Stimulated activated CD8-positive, alpha-beta memory T cell treated with anti-CD3 and anti-CD28 coated beads, Interleukin-15, amount 100 ng/mL, for 48 hours (primary cell): Measurements from ENCODE around the gene GALNT10.
"Not testable (repeated sequence)": the region's sequence is repeated elsewhere in the genome, so short reads cannot be mapped to it uniquely, and the experiment has no call there.

Experiments used
- DNase-seq, 2 donors: peaks; one replicate each; pipeline ENCODE4 v3.0.0-alpha.2; 2020; ENCODE audit warnings: low read depth in 2 of 2

GALNT10 gene

DNA sequence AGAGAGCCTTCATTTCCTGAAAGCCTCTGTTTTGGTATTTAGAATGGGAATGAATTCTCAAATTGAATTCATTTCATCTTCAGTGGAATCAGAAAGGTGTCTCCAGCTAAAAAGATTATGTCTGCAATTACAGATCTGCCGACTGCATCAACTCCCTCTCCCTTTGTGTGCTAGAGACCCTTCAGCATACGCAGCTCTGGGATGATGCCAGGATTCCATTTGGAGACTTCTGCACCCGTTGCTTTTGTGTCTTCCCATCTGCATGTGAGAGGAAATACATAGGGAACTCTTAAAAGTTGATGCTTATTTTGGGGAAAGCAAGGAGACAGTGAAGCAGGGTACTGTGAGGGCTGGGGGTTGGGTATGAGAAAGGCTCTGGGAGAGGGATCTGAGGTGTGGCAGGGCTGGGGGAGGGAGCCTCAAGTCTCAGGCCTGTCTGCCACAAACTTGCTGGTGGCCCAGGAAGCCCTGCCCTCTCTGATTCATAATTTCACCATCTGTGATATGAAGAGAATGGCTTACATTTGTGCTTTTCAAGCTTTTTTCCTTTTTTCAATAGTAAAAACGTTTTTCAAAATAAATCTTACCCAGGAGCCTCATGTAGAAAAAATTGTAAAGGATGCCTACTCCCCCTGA lies 165.6 kb downstream of the GALNT10 start:
- DNase-seq = no peak

DNA sequence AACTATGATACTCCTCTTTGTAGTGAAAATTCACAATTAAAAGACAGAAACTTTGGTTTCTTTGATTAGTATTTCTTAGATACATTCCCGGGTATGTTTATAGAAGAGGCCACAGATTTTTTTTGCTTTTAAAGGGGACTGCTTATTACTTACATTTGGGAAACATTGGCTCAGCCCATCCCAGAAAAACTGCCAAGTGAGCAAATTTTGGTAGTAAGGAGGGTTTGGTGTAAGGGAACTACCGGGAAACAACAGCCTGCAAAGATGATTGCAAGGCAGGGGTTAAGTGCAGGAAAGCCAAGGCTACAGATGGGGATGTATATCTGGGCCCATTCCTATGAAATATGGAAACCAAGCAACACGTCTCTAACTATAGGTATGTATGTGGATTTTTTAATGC lies 166.4 kb downstream of the GALNT10 start:
- DNase-seq = no peak

DNA sequence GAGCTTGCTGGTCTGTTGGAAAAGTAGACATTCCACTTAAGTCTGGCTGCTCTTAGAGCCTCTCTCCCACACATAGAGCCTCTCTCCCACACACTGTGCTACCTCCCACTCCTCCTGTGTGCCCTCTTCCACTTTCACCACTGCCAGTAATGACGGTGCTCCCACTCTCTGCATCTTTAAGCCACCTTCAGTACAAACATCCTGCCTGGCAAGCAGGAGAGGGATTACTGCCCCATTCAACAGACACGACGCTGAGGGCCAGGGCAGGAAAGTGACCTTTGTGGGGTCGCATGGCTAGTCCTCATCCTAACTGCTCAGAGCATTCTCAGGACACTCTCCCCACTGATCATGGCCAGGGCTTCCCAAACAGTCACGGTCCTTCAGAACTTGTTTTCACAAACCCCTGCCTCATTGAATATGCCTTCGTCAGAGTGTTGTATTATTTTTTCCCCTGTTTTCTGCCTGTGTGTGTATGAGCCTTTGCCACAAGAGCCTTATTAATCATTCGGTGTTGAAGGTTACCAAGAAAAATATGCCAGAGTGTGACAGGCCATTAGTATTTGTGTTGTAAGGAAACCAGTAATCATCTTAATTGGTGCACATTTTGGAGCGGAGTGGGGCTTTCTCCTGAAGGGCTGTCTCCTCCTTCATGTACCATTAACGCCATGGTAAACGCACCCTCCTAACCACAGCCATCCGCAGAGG lies 168.1 kb downstream of the GALNT10 start:
- no peak for DNase-seq

DNA sequence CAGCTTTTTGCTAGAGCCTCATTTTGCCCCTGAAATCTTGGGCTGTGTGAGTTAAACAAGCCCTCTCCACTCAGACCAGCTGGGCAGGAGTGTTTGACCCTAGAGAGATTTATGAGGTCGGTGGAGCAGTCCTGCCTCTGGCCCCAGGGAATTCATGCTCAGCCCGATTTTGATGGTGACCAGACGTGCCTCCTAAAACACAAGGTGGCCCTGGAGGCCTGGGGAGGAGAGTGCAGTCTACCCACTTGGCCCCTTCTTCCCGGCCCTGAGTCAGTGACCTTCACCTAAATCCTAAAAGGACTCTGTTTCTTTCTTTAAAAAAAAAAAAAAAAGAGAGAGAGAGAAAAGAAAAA lies 168.7 kb downstream of the GALNT10 start:
- no peak for DNase-seq

- DNase-seq = not testable (repeated sequence)
Measured at GRCh38 chr5:154360241-154360640, 169.7 kb downstream of the GALNT10 start.

DNA sequence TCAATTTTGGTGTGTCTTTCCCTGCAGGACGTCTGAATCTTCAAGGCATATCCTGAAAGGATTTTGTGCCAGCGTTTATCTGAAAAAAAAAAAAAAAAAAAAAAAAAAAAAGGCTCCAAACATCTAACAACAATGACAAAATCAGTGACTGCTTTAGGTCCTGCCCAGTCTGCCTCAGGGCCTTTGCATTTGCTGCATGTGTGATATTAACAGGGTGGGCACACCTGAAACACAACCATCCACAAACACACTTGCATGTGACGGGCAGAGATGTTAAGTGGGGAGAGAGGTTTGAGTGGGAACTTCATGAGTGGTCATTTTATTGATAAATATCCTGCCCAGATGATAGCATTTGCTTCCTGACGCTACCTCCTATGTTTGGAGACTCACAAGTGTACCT lies 172.9 kb downstream of the GALNT10 start:
- DNase-seq = no peak

GRCh38 chr5:154364771-154365170 lies 174.2 kb downstream of the GALNT10 start:
- no peak for DNase-seq

- no peak for DNase-seq
Measured at GRCh38 chr5:154365823-154366222, 175.3 kb downstream of the GALNT10 start.

- DNase-seq = no peak
Measured at GRCh38 chr5:154366353-154366752, 175.8 kb downstream of the GALNT10 start.

DNA sequence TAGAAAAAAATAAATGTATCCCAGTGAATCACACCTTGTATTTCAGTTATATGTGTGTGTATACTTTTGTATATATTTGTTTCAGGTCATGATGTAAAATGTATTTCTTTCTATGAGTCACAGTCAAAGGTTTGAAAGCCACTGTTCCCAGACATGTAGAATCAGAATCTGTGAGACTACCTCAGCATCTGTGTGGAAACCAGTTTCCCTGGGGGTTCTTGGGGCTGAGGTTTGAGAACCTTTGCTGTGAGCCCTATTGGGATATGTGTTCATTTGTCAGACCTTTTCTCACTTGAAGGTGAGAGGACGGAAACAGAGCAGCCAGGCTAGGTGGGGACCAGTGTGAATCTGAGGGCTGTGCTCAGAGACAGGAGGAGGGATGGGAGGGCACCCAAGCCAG lies 176.6 kb downstream of the GALNT10 start:
- DNase-seq = no peak

DNA sequence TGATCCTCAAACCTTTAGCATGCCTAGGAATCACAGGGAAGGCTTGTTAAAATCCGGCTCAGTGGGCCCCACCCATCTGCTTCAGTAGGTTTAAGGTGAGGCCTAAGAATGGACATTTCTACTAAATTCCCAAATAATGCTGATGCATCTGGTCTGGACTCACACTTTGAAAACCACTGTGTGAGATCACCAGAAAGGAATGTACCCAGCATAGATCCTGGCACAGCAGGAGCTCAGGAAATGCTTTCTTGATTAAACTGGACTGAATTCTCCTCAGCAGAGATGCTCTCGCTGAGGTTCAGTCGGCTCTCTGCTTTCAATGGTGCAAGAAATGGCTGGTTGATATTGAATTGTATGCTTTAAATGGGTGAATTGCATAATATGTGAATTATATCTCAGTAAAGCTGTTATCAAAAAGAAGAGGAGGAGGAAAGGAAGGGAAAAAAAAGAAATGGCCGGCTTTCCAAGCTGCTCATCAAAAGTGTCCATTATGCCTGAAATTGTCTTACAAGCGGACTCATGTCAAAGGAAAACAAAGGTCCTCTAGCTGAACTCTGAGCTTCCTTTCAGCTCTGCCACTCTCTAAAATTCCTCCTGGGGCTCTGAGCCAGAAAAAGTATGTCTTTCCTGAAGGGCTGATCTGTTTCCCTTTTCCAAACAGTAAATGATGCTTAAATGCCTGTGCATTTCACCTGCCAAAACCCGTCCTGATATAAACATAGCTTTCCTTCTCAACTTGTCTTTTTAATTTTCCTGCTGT lies 177.7 kb downstream of the GALNT10 start:
- no peak for DNase-seq

- DNase-seq = no peak
Measured at GRCh38 chr5:154369682-154370081, 179.1 kb downstream of the GALNT10 start.

GRCh38 chr5:154370119-154370518 lies 179.6 kb downstream of the GALNT10 start:
- no peak for DNase-seq

DNA sequence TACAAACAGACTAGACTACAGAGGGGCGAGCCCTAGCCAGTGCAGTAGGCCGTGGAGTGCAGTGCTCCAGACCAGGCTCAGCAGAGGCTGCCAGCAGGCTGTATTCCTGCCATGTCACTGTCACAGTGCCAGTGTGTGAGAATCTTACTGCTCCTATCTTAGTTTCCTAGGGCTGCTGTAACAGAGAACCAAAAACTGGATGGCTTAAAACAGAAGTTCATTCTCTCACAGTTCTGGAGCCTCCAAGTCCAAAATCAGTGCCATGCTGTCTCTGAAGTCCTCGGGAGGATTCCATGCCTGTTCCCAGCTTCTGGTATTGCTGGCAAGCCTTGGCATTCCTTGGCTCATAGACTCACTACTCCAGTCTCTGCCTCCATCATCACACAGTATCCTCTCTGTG lies 180.3 kb downstream of the GALNT10 start:
- no peak for DNase-seq

DNA sequence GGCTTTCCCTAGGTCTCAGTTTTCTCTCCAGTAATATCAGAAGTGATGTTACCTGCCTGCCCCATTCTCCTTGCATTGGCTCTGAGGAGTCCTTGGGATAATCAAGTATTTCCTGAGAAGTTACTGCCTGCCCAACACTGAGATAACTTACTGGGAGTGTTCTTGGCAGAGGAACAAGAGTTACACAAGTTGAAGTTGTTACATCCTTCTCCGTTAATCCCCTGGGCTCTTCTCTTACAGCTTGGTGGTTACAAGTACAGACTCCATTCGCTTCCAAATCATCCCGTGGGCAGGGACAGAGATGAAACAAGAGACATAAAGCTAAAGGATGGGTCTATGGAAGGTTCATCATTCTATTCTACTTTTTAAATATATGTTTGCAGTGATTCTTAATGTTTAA lies 181.2 kb downstream of the GALNT10 start:
- DNase-seq = no peak

- no peak for DNase-seq
Measured at GRCh38 chr5:154372661-154373060, 182.1 kb downstream of the GALNT10 start.

DNA sequence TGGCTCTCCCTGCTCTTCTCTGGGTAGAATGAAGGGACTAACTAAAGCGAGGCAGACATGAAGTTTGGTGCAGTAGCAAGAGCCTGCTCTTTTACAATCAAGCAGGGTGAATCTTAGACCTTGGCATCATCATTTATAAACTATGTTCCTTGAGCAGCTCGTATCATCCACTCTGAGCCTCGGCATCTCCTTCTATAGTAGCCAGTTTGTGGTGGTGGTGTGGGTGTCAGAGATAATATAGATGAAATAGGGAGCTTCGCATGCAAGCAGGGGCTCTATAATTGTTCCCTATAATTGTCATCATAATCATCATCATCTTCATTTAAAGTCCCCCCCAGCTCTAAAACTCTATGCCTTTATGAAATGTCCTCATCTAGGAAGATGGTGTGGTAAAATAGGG lies 182.8 kb downstream of the GALNT10 start:
- DNase-seq = no peak

DNA sequence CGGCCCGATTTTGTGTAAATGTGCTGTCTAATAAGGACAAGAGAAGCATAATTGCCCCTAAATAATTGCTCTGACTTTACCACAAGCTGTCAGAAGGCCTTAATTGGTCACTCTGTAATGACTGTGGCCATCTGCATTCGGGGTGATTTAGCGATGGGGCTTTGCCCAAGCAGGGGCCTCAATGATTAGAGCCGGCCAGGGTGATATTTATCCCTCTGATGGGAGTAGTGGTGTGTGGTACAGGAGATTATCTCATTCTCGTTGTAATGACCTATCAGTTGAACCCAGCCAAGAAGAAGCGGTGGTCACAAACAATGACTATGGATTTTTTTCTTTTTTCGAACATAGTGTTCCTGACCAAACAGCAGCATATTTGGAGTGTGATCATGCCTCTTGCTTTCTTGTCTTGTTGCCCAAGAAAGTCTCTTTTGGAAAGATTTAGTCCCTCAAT lies 183.2 kb downstream of the GALNT10 start:
- DNase-seq = no peak

DNA sequence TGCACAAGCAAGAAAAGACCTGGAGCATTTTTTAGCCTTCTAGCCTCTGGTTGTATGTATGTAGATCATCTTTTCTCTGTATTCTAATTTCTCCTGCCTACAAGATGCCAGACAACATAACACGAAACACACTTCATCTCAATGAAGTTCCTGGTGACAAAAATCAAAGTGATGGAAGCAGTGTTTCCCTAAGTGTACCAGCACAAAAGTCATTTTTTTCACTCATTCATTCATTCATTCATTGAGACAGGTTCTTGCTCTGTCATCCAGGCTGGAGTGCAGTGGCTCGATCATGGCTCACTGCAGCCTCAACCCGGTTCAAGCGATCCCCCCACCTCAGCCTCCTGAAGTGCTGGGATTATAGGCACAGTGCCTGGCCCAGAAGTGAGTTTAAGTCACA lies 183.7 kb downstream of the GALNT10 start:
- DNase-seq = no peak

DNA sequence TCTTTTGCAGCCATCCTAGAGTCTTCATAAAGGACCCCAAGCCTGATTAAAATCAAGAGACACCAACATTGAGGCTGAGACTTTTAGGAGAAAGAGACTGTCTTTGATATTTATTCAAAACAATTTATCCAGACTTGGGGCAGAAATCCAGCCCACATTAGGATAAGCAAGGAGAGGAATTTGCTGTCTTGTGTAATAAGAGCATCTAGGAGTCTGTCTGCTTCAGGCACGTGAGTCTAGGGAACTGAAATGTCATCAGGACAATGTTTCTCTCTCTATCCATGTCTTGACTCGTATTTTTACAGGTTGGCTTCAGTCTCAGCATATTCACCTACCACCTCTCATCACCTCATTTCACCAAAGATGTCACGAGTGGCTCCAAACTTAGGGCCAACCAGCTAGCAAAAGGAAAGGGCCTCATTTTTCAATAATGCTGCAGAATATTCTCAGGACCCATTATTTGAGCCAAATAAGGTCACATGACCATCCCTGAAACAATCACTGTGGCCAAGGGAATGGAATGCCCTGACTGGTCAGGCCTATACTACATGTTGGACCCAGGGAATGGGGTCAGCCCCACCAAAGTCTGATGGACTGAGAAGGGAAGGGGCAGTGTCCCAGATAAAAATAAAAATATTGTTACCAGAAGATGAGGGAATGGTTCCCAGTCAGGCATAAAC lies 184.9 kb downstream of the GALNT10 start:
- no peak for DNase-seq

- DNase-seq = no peak
Measured at GRCh38 chr5:154376481-154376880, 185.9 kb downstream of the GALNT10 start.

- no peak for DNase-seq
Measured at GRCh38 chr5:154377754-154378533, 187.4 kb downstream of the GALNT10 start.
